Measurements from ENCODE around the gene GJA4.

DNA sequence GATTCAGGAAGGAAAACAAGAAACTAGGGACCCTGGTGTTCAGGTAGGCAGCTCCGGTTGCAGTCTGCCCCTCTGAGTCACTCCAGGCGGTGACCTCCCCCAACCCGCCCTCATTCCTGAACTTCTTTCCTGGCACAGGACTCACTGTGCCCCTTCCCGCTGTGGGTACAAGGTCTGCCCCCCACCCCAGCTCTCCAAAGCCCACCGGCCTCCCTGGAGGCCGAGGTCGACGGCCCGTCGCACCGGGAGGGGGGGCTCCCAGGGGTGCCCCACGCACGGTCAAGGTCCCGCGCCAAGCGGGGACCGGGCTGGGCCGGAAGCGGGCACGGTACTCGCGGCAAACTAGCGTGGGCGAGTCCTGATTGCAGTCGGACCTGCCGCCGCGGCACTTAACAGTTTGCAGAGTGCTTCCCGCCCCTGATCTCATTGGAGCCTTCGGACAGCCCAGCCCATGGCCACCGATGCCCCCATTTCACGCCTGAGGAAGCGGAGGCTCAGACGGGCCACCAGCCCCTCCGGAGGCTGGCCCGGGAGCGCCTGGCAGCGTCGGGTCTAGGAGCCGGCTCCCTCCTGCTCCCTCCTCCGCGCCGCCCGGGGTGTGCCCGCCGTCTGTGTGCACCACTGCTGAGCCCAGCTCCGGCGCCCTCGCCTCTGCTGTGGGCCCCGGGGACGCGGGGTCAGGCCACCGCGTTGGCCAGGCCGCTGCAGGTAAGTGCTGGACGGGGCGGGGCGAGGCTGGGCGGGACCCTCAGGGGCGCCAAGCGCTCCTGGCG is 11.5 kb upstream of the GJA4 start, which contains the start of gene GJB3:
- TF ChIP-seq, protein P1, sequence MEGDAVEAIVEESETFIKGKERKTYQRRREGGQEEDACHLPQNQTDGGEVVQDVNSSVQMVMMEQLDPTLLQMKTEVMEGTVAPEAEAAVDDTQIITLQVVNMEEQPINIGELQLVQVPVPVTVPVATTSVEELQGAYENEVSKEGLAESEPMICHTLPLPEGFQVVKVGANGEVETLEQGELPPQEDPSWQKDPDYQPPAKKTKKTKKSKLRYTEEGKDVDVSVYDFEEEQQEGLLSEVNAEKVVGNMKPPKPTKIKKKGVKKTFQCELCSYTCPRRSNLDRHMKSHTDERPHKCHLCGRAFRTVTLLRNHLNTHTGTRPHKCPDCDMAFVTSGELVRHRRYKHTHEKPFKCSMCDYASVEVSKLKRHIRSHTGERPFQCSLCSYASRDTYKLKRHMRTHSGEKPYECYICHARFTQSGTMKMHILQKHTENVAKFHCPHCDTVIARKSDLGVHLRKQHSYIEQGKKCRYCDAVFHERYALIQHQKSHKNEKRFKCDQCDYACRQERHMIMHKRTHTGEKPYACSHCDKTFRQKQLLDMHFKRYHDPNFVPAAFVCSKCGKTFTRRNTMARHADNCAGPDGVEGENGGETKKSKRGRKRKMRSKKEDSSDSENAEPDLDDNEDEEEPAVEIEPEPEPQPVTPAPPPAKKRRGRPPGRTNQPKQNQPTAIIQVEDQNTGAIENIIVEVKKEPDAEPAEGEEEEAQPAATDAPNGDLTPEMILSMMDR (IDR thresholded peaks at IDR 0.05): no peak
- no peak for TF ChIP-seq EP300 (IDR thresholded peaks at IDR 0.05)
